Measurements from ENCODE around the gene RPL10A. TPM values are rescaled to one million over a fixed set of nuclear protein-coding genes. Genes with fewer than 3 reads are reported as not detected.

Gene RPL10A
- total RNA-seq, 4 donors from 2014 or later, result 1,714 to 2,467 (median 2,118) TPM

GRCh38 chr6:35508027-35508426, 39.8 kb downstream of the RPL10A start:
- no peak for TF ChIP-seq CTCF (IDR thresholded peaks at IDR 0.05)
- TF ChIP-seq POLR2A (IDR thresholded peaks at IDR 0.05), result no peak
- intact Hi-C loops (cut with DNase I; ENCODE audit: low total_unique reads), result no loop called here
- DNase-seq (ENCODE audit: low spot score in 2 of 2), result no peak
- no peak overlapping the region for H3K4me3 ChIP-seq (ENCODE audit: low read depth, poor library complexity, severe bottlenecking)
- 64 to 80% methylated on average over 2 of the region's 2 CpGs for WGBS, 2 donors

- 43 to 65% methylated on average over 5 of the region's 5 CpGs for WGBS, 2 donors
- intact Hi-C loops (cut with DNase I; ENCODE audit: low total_unique reads), result no loop called here
- no peak for TF ChIP-seq POLR2A (IDR thresholded peaks at IDR 0.05)
- no peak for TF ChIP-seq CTCF (IDR thresholded peaks at IDR 0.05)
- DNase-seq (ENCODE audit: low spot score in 2 of 2), result no peak
- H3K4me3 ChIP-seq (ENCODE audit: low read depth, poor library complexity, severe bottlenecking), result no peak overlapping the region
These were observed 40.3 kb downstream of the RPL10A start for GRCh38 chr6:35508542-35508941.

- no peak overlapping the region for H3K4me3 ChIP-seq (ENCODE audit: low read depth, poor library complexity, severe bottlenecking)
- WGBS, 2 donors, result 64 to 78% methylated on average over 7 of the region's 7 CpGs
- DNase-seq (ENCODE audit: low spot score in 2 of 2), result no peak
- TF ChIP-seq CTCF (IDR thresholded peaks at IDR 0.05) (no peak), POLR2A (IDR thresholded peaks at IDR 0.05) (no peak)
- intact Hi-C loops (cut with DNase I; ENCODE audit: low total_unique reads), result no loop called here
These were observed 42.8 kb downstream of the RPL10A start for GRCh38 chr6:35510916-35511561.

GRCh38 chr6:35511562-35511941, 43.4 kb downstream of the RPL10A start:
- intact Hi-C loops (cut with DNase I; ENCODE audit: low total_unique reads), result no loop called here

GRCh38 chr6:35512006-35512405, 43.8 kb downstream of the RPL10A start:
- no peak overlapping the region for H3K4me3 ChIP-seq (ENCODE audit: low read depth, poor library complexity, severe bottlenecking)
- 7 to 11% methylated on average over 12 to 21 of the region's 26 CpGs for WGBS, 2 donors
- intact Hi-C loops (cut with DNase I; ENCODE audit: low total_unique reads), result no loop called here
- DNase-seq (ENCODE audit: low spot score in 2 of 2), result no peak
- no peak for TF ChIP-seq POLR2A (IDR thresholded peaks at IDR 0.05)
- no peak for TF ChIP-seq CTCF (IDR thresholded peaks at IDR 0.05)

More at GRCh38 chr6:35511562-35511941, 43.4 kb downstream of the RPL10A start:
- TF ChIP-seq POLR2A (IDR thresholded peaks at IDR 0.05) (no peak), CTCF (IDR thresholded peaks at IDR 0.05) (no peak)
- H3K4me3 ChIP-seq (ENCODE audit: low read depth, poor library complexity, severe bottlenecking), result no peak overlapping the region
- 15 to 27% methylated on average over 29 to 30 of the region's 32 CpGs for WGBS, 2 donors
- no peak for DNase-seq (ENCODE audit: low spot score in 2 of 2)

GRCh38 chr6:35512740-35513139, 44.5 kb downstream of the RPL10A start, which contains the start of gene TULP1:
TSS of gene TULP1 (minus strand) at chr6:35512896. CDS start at chr6:35512858, 38 bp downstream.
- H3K4me3 ChIP-seq (ENCODE audit: low read depth, poor library complexity, severe bottlenecking), result no peak within 1 kb of the TSS
- DNase-seq (ENCODE audit: low spot score in 2 of 2), result no peak
- TF ChIP-seq CTCF (IDR thresholded peaks at IDR 0.05) (no peak), POLR2A (IDR thresholded peaks at IDR 0.05) (no peak)
- WGBS, 2 donors, result 87 to 91% methylated on average over 10 of the region's 10 CpGs
- intact Hi-C loops (cut with DNase I; ENCODE audit: low total_unique reads), result no loop called here
